Hepatocyte (in vitro differentiated cells): ENCODE data around the gene LTF. TPM values are rescaled to one million over a fixed set of nuclear protein-coding genes. Genes with fewer than 3 reads are reported as not detected.

ENCODE experiments used
- DNase-seq: peaks from one replicate; pipeline ENCODE4 v3.0.0-alpha.2; 2016; ENCODE audit warnings: low spot score
- H2AFZ ChIP-seq: fragments of 200-600 bp; sonication (generic); 2 replicates; pipeline ENCODE4 v1.6.0; 2016; ENCODE audit warnings: antibody characterized with exemption, mild to moderate bottlenecking
- H3K27ac ChIP-seq: fragments of 200-600 bp; sonication (generic); 2 replicates; pipeline ENCODE4 v1.5.1; 2016; ENCODE audit warnings: mild to moderate bottlenecking
- H3K27me3 ChIP-seq: fragments of 200-600 bp; sonication (generic); 2 replicates; pipeline ENCODE4 v1.6.1; 2016
- H3K36me3 ChIP-seq: fragments of 200-600 bp; sonication (generic); replicated peaks from 2 replicates; pipeline ENCODE4 v1.5.1; 2016; ENCODE audit warnings: low read depth; ENCODE audit not compliant: insufficient read depth
- H3K4me1 ChIP-seq: fragments of 200-600 bp; sonication (generic); 2 replicates; pipeline ENCODE4 v1.5.1; 2016; ENCODE audit warnings: mild to moderate bottlenecking, moderate library complexity; ENCODE audit not compliant: insufficient read depth
- H3K4me2 ChIP-seq: fragments of 200-600 bp; sonication (generic); 2 replicates; pipeline ENCODE4 v1.6.0; 2016
- H3K4me3 ChIP-seq: fragments of 200-600 bp; sonication (generic); 2 replicates; pipeline ENCODE4 v1.5.1; 2016; ENCODE audit warnings: mild to moderate bottlenecking
- H3K79me2 ChIP-seq: fragments of 200-600 bp; sonication (generic); 2 replicates; pipeline ENCODE4 v1.6.0; 2017; ENCODE audit warnings: mild to moderate bottlenecking
- H3K9me2 ChIP-seq: fragments of 200-600 bp; sonication (generic); replicated peaks from 2 replicates; pipeline ENCODE4 v1.6.0; 2017; ENCODE audit warnings: mild to moderate bottlenecking; ENCODE audit not compliant: insufficient read depth
- H3K9me3 ChIP-seq: fragments of 200-600 bp; sonication (generic); 2 replicates; pipeline ENCODE4 v1.5.1; 2016; ENCODE audit warnings: low read depth, mild to moderate bottlenecking
- H4K20me1 ChIP-seq: fragments of 200-600 bp; sonication (generic); 2 replicates; pipeline ENCODE4 v1.6.0; 2016; ENCODE audit warnings: mild to moderate bottlenecking; ENCODE audit not compliant: insufficient read depth, poor library complexity, severe bottlenecking
- CTCF ChIP-seq: fragments of 200-600 bp; sonication (generic); IDR thresholded peaks from 2 replicates; pipeline ENCODE4 v1.5.1; 2016; ENCODE audit warnings: antibody characterized with exemption, mild to moderate bottlenecking; ENCODE audit not compliant: poor library complexity
- EZH2 ChIP-seq: fragments of 200-600 bp; sonication (generic); IDR thresholded peaks from 2 replicates; pipeline ENCODE4 v1.6.1; 2016; ENCODE audit warnings: antibody characterized with exemption, mild to moderate bottlenecking, borderline replicate concordance
- EZH2phosphoT487 ChIP-seq: fragments of 200-600 bp; sonication (generic); IDR thresholded peaks from one replicate; pipeline ENCODE4 v1.6.1; 2018; ENCODE audit warnings: antibody characterized with exemption, mild to moderate bottlenecking, low read depth, moderate library complexity; ENCODE audit not compliant: unreplicated experiment, severe bottlenecking
- WGBS: methylation state at CpG from one replicate; pipeline ENCODE4 v1.1.6; 2016; ENCODE audit warnings: low lambda C conversion rate; ENCODE audit errors: missing lambda C conversion rate; 5-methylcytosine and 5-hydroxymethylcytosine counted together
- polyA plus RNA-seq: library from polyadenylated mRNA; unstranded; fragments of >200 nt; fragmentation: Nextera tagmentation; extraction: Ambion mirVana; gene quantifications from 2 replicates; pipeline ENCODE4 v1.2.1, GENCODE V29; 2016
- total RNA-seq: library from RNA; depleted of rRNA; stranded (reverse); fragments of >200 nt; gene quantifications from 2 replicates; pipeline ENCODE4 v1.2.3, GENCODE V29; 2014

Gene LTF
- total and polyA plus RNA-seq, 2 experiments from 2014 or later = 1.8 TPM; not detected in 1

DNA sequence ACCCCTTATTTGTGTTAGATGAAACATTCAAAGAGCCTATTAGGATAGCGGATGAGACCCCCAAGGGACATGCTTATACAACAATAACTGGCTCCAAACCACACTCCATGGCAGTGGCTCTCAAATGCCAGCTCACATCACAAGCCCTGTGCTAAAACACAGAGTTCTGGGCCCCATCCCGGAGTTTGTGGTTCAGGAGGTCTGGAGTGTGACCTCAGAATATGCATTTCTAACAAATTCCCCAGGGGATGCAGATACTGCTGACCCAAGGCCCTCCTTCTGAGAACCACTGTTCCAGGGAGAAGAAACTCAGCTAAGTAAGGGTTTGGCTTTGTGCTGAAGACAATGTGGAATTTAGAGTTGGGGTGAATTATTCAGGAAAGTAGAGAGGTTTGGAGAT lies 54.0 kb downstream of the LTF start:
- no peaks in the 10 kb centered on the region for H3K9me2 ChIP-seq
- no peak overlapping the region for H3K27ac ChIP-seq
- H3K4me1 ChIP-seq = peaks cover 10% of the 10 kb centered on the region
- no peak overlapping the region for H2AFZ ChIP-seq
- no peaks in the 10 kb centered on the region for H3K9me3 ChIP-seq
- 88% methylated on average over 2 of the region's 2 CpGs for WGBS
- no peak for DNase-seq
- H3K4me2 ChIP-seq = no peak overlapping the region
- TF ChIP-seq EZH2phosphoT487 = no peak
- TF ChIP-seq EZH2 = no peak
- no peak for TF ChIP-seq CTCF
- H3K79me2 ChIP-seq = no peaks in the 10 kb centered on the region
- H3K27me3 ChIP-seq = no peaks in the 10 kb centered on the region
- H3K36me3 ChIP-seq = no peaks in the 10 kb centered on the region
- H4K20me1 ChIP-seq = no peaks in the 10 kb centered on the region
- H3K4me3 ChIP-seq = no peak overlapping the region

- no peak overlapping the region for H3K27ac ChIP-seq
- peaks cover 14% of the 10 kb centered on the region for H3K4me1 ChIP-seq
- TF ChIP-seq EZH2 (no peak), CTCF (no peak), EZH2phosphoT487 (no peak)
- no peaks in the 10 kb centered on the region for H4K20me1 ChIP-seq
- H3K9me2 ChIP-seq = no peaks in the 10 kb centered on the region
- 95% methylated on average over 9 of the region's 9 CpGs for WGBS
- H3K36me3 ChIP-seq = no peaks in the 10 kb centered on the region
- DNase-seq = no peak
- H3K4me2 ChIP-seq = no peak overlapping the region
- H2AFZ ChIP-seq = no peak overlapping the region
- no peaks in the 10 kb centered on the region for H3K9me3 ChIP-seq
- no peaks in the 10 kb centered on the region for H3K27me3 ChIP-seq
- H3K4me3 ChIP-seq = no peak overlapping the region
- H3K79me2 ChIP-seq = no peaks in the 10 kb centered on the region
These were observed 54.8 kb downstream of the LTF start for GRCh38 chr3:46409739-46410489.

DNA sequence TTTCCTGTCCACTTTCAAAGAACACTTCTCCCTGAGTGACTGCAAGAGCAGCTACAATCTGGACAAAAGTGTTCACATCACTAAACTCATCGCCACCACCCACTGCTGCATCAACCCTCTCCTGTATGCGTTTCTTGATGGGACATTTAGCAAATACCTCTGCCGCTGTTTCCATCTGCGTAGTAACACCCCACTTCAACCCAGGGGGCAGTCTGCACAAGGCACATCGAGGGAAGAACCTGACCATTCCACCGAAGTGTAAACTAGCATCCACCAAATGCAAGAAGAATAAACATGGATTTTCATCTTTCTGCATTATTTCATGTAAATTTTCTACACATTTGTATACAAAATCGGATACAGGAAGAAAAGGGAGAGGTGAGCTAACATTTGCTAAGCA lies 55.9 kb downstream of the LTF start:
- whole genome bisulfite sequencing = 90% methylated on average over 7 of the region's 7 CpGs
- Histone ChIP-seq H3K79me2 (no peaks in the 10 kb centered on the region), H3K36me3 (no peaks in the 10 kb centered on the region), H3K4me3 (no peak overlapping the region), H3K9me2 (no peaks in the 10 kb centered on the region), H3K4me1 (peaks cover 14% of the 10 kb centered on the region), H2AFZ (no peak overlapping the region), H3K4me2 (no peak overlapping the region), H3K27ac (no peak overlapping the region), H4K20me1 (no peaks in the 10 kb centered on the region), H3K9me3 (no peaks in the 10 kb centered on the region), H3K27me3 (peaks cover under 1% of the 10 kb centered on the region)
- no peak for TF ChIP-seq EZH2
- no peak for TF ChIP-seq CTCF
- TF ChIP-seq EZH2phosphoT487 = no peak
- no peak for DNase-seq
